A673 (cell line): Measurements from ENCODE around the gene STAB1. TPM values are rescaled to one million over a fixed set of nuclear protein-coding genes. Genes with fewer than 3 reads are reported as not detected.
"Not testable (repeated sequence)": the region's sequence is repeated elsewhere in the genome, so short reads cannot be mapped to it uniquely, and the experiment has no call there.

ENCODE experiments used
- BruUV-seq: library from RNA; stranded (reverse); fragments of 400-500 nt; replicated peaks from 2 replicates; lab custom pipeline; 2021; lab: Mats Ljungman, UMichigan
- CTCF ChIA-PET: fragments of 300-600 bp; sonication (Branson Sonifier 250); formaldehyde crosslinking; loops from one replicate; lab custom pipeline; 2022; ENCODE audit warnings: antibody characterized with exemption; lab: Charles Lee
- POLR2A ChIA-PET: fragments of 300-600 bp; sonication (Branson Sonifier 250); formaldehyde crosslinking; loops from one replicate; lab custom pipeline; 2022; ENCODE audit warnings: antibody characterized with exemption; ENCODE audit not compliant: low non-redundant PET; lab: Charles Lee
- DNase-seq: peaks from one replicate; pipeline ENCODE4 v3.0.0-alpha.2; 2015; ENCODE audit warnings: low spot score
- H3K27ac ChIP-seq: fragments of 200-600 bp; sonication (generic); 2 replicates; pipeline ENCODE4 v1.5.1; 2016; ENCODE audit warnings: mixed run types, low read depth, mild to moderate bottlenecking, mixed read lengths, antibody characterized with exemption, low read length; ENCODE audit not compliant: poor library complexity, severe bottlenecking
- H3K27me3 ChIP-seq: fragments of 200-600 bp; sonication (generic); replicated peaks from 2 replicates; pipeline ENCODE4 v1.6.1; 2017; ENCODE audit warnings: mixed run types, low read depth, mild to moderate bottlenecking, mixed read lengths, antibody characterized with exemption, low read length; ENCODE audit not compliant: insufficient read depth, poor library complexity
- H3K36me3 ChIP-seq: fragments of 200-600 bp; sonication (generic); 2 replicates; pipeline ENCODE4 v1.6.1; 2016; ENCODE audit warnings: mixed run types, mild to moderate bottlenecking, mixed read lengths, antibody characterized with exemption, low read length; ENCODE audit not compliant: insufficient read depth, poor library complexity, severe bottlenecking
- H3K4me1 ChIP-seq: fragments of 200-600 bp; sonication (generic); 2 replicates; pipeline ENCODE4 v1.6.1; 2017; ENCODE audit warnings: mixed run types, mild to moderate bottlenecking, mixed read lengths, antibody characterized with exemption, low read length; ENCODE audit not compliant: insufficient read depth, poor library complexity, severe bottlenecking
- H3K4me3 ChIP-seq: fragments of 200-600 bp; sonication (generic); 2 replicates; pipeline ENCODE4 v1.5.1; 2016; ENCODE audit warnings: low read depth, mixed run types, mild to moderate bottlenecking, mixed read lengths, low read length; ENCODE audit not compliant: poor library complexity, severe bottlenecking
- H3K9me3 ChIP-seq: fragments of 200-600 bp; sonication (generic); 2 replicates; pipeline ENCODE4 v1.6.1; 2016; ENCODE audit warnings: mixed run types, low read depth, mild to moderate bottlenecking, mixed read lengths, antibody characterized with exemption, low read length; ENCODE audit not compliant: poor library complexity, severe bottlenecking
- CTCF ChIP-seq: fragments of 300-800, 200-600 bp; sonication (generic); conservative IDR thresholded peaks from 2 replicates; pipeline ENCODE4 v1.5.1; 2017; ENCODE audit warnings: low read depth, mild to moderate bottlenecking, antibody characterized with exemption, low read length, moderate library complexity, mixed read lengths
- EZH2 ChIP-seq: fragments of 200-600 bp; sonication (generic); IDR thresholded peaks from 2 replicates; pipeline ENCODE4 v1.6.1; 2017; ENCODE audit warnings: borderline replicate concordance, low read depth, mild to moderate bottlenecking, mixed read lengths, antibody characterized with exemption, low read length; ENCODE audit not compliant: poor library complexity, severe bottlenecking
- intact Hi-C: fragments of 100-400 bp; cut with micrococcal nuclease; formaldehyde crosslinking; loops from one replicate; pipeline ENCODE4 v1.10.0; 2022; ENCODE audit not compliant: unreplicated experiment
- total RNA-seq: library from RNA; stranded (reverse); gene quantifications from 2 replicates; pipeline ENCODE4 v1.2.3, GENCODE V29; 2021

Gene STAB1
- total RNA-seq, 1 experiment from 2014 or later, result 0.41 TPM

- TF ChIP-seq CTCF (no peak), EZH2 (no peak)
- Histone ChIP-seq H3K36me3 (peaks cover 9% of the 10 kb centered on the region), H3K9me3 (no peaks in the 10 kb centered on the region), H3K27me3 (no peaks in the 10 kb centered on the region), H3K4me3 (no peak overlapping the region), H3K4me1 (peaks cover 5% of the 10 kb centered on the region), H3K27ac (no peak overlapping the region)
- ChIA-PET POLR2A (no interaction called here), CTCF (no interaction called here)
- intact Hi-C loops, result no loop called here
- no TSS peak for BruUV-seq
- peak; percentile 58 for DNase-seq
Measured at GRCh38 chr3:52524752-52525679, 29.9 kb downstream of the STAB1 start.

- no peaks in the 10 kb centered on the region for H3K9me3 ChIP-seq
- DNase-seq, result no peak
- intact Hi-C loops, result no loop called here
- ChIA-PET POLR2A (no interaction called here), CTCF (no interaction called here)
- H3K4me1 ChIP-seq, result peaks cover 5% of the 10 kb centered on the region
- H3K4me3 ChIP-seq, result no peak overlapping the region
- H3K36me3 ChIP-seq, result peaks cover 9% of the 10 kb centered on the region
- H3K27me3 ChIP-seq, result no peaks in the 10 kb centered on the region
- H3K27ac ChIP-seq, result no peak overlapping the region
- no peak for TF ChIP-seq EZH2
- no peak for TF ChIP-seq CTCF
- no TSS peak for BruUV-seq
Measured at GRCh38 chr3:52525680-52526561, 30.8 kb downstream of the STAB1 start.

GRCh38 chr3:52526671-52527038 is 31.5 kb downstream of the STAB1 start:
- DNase-seq, POLR2A ChIA-PET, H3K4me3 ChIP-seq, H3K4me1 ChIP-seq, H3K9me3 ChIP-seq, H3K27ac ChIP-seq, BruUV-seq, CTCF ChIA-PET, H3K36me3 ChIP-seq, intact Hi-C loops, H3K27me3 ChIP-seq: not testable (repeated sequence)
